SH-SY5Y (cell line): ENCODE results near the gene DOCK4.

Experiments used
- GATA2 ChIP-seq: IDR thresholded peaks from 2 replicates; pipeline ENCODE4 v1.6.1; 2011; ENCODE audit warnings: mild to moderate bottlenecking, low read depth, low read length
- GATA3 ChIP-seq: IDR thresholded peaks from 2 replicates; pipeline ENCODE4 v1.6.1; 2011; ENCODE audit warnings: low read depth, mild to moderate bottlenecking, low read length, moderate library complexity

- TF ChIP-seq GATA2: no peak
- TF ChIP-seq GATA3: no peak
Measured at GRCh38 chr7:112144284-112145059, 61.7 kb downstream of the DOCK4 start.
